Middle frontal gyrus (tissue), 1 donor: ENCODE measurements around the gene EML4.
"Not testable (repeated sequence)": the region's sequence is repeated elsewhere in the genome, so short reads cannot be mapped to it uniquely, and the experiment has no call there.

Source experiments
- DNase-seq: peaks from one replicate; pipeline ENCODE4 v3.0.0-alpha.2; 2015; ENCODE audit warnings: low spot score; ENCODE audit errors: extremely low spot score

The EML4 gene

GRCh38 chr2:42347518-42347917, 178.4 kb downstream of the EML4 start:
- not testable (repeated sequence) for DNase-seq

GRCh38 chr2:42348113-42348805, 179.1 kb downstream of the EML4 start:
- DNase-seq = no peak

GRCh38 chr2:42350434-42351063, 181.4 kb downstream of the EML4 start:
- DNase-seq = no peak

GRCh38 chr2:42351864-42352263, 182.7 kb downstream of the EML4 start:
- no peak for DNase-seq

- DNase-seq = no peak
Measured at GRCh38 chr2:42353792-42354429, 184.8 kb downstream of the EML4 start.

GRCh38 chr2:42359304-42359964, 190.3 kb downstream of the EML4 start:
- no peak for DNase-seq

- no peak for DNase-seq
Measured at GRCh38 chr2:42359965-42360483, 190.9 kb downstream of the EML4 start.

GRCh38 chr2:42360493-42360889, 191.3 kb downstream of the EML4 start:
- no peak for DNase-seq

- peak; percentile 91 for DNase-seq
Measured at GRCh38 chr2:42360890-42361727, 192.0 kb downstream of the EML4 start, which contains the start of gene COX7A2L. Gene COX7A2L, minus strand, starts transcription at chr2:42361217. Its CDS starts 56 bp downstream, at chr2:42361161.

- no peak for DNase-seq
Measured at GRCh38 chr2:42361728-42362283, 192.7 kb downstream of the EML4 start.

GRCh38 chr2:42363413-42363812, 194.3 kb downstream of the EML4 start:
- DNase-seq = no peak

- no peak for DNase-seq
Measured at GRCh38 chr2:42364658-42365057, 195.5 kb downstream of the EML4 start.

GRCh38 chr2:42366411-42366810, 197.3 kb downstream of the EML4 start:
- no peak for DNase-seq

- no peak for DNase-seq
Measured at GRCh38 chr2:42367835-42368234, 198.7 kb downstream of the EML4 start.

- no peak for DNase-seq
Measured at GRCh38 chr2:42368817-42369531, 199.8 kb downstream of the EML4 start.

- DNase-seq = no peak
Measured at GRCh38 chr2:42369532-42370229, 200.5 kb downstream of the EML4 start.

- no peak for DNase-seq
Measured at GRCh38 chr2:42371611-42372473, 202.7 kb downstream of the EML4 start.

- DNase-seq = no peak
Measured at GRCh38 chr2:42372474-42373200, 203.5 kb downstream of the EML4 start.
